GM21528 (cell line): ENCODE results near the gene KYAT1.
A peak's percentile ranks its signal among the peaks of the same experiment; 100 is the strongest.
"Not testable (repeated sequence)": the region's sequence is repeated elsewhere in the genome, so short reads cannot be mapped to it uniquely, and the experiment has no call there.

Experiments used
- ATAC-seq: cut with Tn5 transposase; IDR thresholded peaks from one replicate; pipeline ENCODE4 v1.9.1; 2021; ENCODE audit warnings: mild to moderate bottlenecking, moderate library complexity; ENCODE audit not compliant: unreplicated experiment, low FRiP score

Gene KYAT1

DNA sequence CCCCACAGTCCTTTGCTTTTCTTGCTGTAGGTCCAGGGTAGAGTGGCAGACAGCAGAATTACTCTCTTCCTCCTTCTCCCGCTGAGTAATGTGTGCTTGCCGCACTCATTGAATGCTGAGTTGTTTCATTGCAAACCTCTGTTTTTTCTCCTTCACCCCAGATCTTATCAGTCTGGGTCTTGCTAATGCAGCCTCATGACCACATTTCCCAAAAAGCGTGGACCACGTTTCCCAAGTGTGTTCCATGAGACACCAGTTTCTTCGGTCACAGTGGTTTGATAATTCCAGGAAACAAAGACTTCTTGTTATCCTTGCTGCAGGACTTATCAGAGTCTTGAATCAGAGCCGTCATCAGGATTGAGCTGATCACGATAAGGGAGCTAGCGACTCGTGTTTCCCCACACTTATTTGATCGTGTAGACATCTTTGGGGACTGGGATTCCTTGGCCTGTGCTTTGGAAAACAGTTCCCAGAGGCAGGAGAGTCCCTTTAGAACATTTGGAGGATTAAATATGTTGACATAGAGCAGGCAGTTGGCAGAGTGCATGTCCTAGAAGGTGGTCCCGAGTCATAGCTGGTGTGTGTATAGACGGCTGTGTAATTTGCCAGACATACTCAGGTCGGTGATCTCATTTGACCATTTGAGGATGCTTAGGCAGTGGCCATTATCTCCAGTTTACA is 4.6 kb upstream of the KYAT1 start:
- ATAC-seq, result no peak

DNA sequence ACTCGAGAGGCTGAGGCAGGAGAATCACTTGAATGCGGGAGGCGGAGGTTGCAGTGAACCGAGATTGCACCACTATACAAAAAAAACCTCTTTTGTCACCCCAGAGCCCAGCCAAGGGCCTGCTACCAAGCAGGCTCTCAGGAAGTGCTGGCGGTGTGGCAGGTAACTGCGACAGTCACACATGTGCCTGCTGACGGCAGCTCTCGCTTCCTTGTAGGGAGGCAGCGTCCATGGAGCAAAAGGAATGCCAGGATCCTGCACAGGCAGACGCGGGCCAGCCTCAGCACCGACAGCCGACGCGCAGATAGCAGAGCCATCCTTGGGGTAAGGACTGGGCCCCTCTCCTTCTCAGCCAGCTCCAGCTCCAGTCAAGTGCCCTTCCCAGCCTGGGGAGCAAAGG is 4.0 kb upstream of the KYAT1 start:
- ATAC-seq, result no peak

DNA sequence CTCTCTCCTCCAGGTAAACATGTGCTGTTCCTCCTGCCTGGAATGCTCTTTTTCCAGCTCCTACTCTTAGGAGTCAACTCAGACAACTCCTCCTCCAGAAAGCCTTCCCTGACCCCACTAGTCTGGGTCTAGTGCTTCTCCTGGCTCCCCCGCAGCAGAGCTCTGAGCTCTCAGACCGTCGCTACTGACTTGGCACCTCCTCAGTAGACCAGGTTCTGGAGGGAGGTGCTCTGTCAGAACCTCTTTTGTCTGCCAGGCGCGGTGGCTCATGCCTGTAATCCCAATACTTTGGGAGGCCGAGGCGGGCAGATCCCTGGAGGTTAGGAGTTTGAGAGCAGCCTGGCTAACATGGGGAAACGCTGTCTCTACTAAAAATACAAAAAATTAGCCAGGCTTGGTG is 3.6 kb upstream of the KYAT1 start:
- ATAC-seq, result no peak

DNA sequence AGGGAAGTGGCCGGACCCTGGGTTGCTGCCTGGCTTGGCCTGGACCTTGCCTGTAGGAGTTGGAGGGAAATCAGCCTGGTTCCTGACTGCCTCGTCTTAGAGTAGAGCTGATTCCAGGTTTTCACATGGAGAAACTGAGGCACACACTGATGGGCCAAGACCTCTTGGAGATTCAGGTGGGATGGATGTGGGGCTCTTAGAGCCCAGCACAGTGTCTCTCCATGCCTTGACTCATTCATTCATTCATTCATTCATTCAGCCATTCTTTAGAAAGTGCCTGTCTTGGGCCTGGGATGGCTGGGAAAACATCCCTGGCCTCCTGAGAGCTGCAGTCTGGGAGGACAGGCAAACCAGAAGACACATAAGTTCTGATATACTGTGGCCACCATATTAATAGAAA is 2.4 kb upstream of the KYAT1 start:
- no peak for ATAC-seq

DNA sequence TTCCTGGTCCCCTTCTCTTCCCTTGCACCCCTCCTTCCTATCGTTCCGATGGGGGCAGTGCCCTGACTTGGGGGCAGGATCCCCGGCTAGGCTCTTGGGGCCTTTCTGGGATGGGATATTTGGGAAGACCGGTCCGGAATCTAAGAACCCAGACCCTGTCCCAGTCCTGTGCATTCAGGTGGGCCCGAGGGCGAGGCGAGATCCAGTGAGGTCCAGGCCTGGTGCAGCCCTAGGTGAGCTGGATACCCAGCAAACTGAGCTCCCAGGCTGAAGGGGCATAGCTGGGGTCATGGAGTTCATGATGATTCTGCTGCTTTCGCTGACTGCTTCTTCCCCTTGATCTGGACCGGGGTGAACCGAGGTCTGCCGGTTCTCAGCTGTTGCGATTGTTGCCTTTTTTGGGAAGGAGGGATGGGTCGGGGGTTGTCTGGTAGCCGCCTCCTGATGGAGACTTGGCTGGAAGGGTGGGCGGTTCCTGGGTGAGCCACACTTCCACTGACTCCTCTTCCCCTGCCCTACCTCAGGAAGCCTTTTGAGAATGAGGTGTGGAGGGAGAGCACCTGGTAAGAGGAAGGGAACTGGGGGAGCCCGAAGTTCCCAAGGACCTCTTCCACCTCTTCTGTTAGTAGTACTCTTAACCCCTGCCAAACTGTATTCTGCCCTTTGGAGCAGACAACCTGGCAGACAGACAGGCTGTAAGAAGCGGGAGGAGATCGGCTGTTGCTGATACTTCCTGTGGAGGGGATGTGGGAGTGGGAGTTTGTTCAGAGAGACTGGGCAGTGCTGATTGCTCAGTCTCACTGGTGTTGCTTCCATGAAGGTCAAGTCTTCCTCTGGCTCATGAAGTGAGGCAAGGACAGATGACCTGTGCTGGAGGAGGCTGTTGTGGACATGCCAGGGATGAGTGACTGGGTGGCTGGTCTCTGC is 1.2 kb upstream of the KYAT1 start:
- peak; percentile 3 for ATAC-seq

DNA sequence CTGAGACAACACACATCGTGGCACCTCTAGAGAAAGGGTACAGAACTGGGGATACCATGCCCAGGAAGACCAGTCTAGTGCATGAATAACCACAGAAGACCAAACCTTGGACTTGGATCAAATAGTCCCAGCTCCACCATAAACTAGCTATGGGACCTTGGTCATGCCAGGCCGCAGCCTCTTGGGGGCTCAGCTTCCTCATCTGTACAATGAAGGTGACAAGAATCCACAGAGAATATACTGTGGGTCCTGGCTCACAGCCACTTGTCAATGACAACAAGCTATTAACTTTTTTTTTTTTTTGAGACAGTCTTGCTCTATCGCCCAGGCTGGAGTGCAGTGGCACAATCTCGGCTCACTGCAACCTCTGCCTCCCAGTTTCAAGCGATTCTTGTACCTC is 3.9 kb downstream of the KYAT1 start:
- ATAC-seq, result no peak

DNA sequence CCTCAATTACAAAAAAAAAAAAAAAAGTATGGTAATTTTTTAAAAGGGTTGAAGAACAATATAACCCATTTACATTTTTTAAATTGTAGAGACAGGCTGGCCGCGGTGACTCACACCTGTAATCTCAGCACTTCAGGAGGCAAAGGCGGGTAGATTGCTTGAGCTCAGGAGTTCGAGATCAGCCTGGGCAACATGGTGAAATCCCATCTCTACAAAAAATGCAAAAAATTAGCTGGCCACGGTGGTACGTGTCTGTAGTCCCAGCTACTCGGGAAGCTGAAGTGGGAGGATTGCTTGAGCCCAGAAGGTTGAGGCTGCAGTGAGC is 10.8 kb downstream of the KYAT1 start:
- ATAC-seq, result not testable (repeated sequence)

DNA sequence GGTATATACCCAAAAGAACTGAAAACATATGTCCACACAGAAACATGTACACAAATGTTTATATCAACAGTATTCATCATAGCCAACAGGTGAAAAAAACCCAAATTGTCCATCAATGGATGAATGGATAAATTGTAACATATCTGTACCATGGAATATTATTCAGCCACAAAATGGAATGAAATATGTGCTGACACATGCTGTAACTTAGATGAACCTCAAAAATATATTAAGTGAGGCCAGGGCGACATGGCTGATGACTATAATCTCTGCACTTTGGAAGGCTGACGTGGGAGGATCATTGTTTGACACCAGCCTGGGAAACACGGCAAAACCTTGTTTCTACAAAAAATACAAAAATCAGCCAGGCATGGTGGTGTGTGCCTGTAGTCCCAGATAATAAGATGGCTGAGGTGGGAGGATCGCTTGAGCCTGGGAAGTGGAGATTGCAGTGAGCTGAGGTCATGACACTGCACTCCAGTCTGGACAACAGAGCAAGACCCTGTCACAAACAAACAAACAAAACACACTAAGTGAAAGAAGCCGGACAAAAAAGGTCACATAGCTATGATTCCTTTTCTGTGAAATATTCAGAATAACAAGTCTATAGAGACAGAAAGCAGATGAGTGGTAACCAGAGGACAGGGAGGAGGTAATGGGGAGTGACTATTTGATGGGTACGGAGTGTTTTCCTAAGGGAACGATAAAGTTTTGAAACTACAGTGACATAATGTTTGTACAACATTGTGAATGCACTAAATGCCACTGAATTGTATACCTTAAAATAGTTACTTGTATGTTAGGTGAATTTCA is 11.4 kb downstream of the KYAT1 start:
- ATAC-seq, result no peak

DNA sequence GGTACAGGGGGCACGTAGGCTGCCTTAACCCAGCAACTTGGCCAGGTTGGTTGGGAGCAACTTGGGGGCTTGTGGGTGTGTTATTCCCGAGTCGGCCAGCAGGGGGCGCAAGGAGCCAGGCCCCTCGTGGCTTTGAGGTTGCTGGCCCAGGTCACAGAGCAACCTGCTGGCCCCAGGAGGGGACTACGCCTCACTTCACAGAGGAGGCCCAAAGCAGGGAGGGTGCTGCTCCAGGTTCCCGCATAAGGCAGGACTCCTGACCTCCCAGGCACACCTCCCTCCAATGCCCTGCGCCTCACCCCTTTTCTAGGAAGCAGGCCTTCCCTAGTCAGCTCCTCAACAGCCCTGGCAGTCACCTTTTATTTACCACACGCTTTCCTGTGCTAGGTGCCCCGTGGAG is 18.1 kb downstream of the KYAT1 start:
- ATAC-seq, result no peak

DNA sequence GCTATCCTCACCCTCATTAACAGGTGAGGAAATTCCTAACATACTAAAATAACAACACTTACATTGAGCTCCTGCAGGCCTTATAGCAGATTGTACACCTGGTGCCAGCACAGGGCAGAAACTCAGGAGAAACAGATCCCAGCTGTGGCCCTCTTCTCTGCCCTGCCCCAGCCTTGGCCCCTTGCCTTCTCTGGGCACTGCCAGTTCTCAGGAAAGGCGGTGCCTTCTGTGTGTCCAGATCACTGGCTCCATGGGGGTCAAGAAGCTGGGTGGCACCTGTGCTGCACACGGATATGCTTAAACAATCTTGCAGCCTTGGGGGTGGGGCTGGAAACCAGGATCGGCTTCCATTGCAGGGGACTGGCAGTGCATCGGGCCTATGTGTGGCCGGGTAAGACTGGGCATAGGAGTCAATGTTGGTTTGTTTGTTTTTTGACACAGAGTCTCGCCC is 19.3 kb downstream of the KYAT1 start:
- no peak for ATAC-seq

DNA sequence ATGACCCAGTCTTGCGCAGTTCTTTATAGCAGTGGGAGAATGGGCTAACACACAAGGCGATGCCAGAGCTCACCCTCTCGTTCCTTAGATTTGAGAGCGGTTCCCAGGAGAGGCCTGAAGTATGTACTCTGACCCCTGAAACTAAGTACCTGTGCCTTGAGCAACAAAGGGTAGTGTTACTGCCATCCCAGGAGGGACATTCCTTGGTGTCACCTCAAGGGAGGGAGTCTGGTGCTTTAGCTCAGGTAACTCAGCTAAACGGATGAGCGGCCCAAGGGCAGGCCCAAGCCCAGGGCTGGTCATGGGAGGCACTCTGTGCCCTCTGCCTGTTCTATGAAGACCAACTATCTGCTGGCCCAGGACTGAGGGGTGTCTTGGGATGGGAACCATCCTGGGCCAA is 20.2 kb downstream of the KYAT1 start:
- ATAC-seq, result no peak

DNA sequence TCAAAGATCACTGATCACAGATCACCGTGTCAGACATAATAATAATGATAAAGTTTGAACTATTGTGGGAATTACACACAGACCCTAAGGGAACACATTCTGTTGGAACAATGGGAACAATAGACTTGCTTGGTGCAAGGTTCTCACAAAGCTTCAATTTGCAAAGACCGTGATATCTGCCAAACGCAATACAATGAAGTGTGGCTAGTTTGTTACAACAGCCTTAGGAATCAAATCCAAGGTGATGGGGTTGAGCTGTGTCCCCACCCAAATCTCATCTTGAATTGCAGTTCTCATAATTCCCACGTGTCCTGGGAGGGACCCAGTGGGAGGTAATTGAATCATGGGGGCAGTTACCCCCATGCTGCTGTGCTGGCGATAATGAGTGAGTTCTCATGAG is 20.8 kb downstream of the KYAT1 start:
- ATAC-seq, result no peak

DNA sequence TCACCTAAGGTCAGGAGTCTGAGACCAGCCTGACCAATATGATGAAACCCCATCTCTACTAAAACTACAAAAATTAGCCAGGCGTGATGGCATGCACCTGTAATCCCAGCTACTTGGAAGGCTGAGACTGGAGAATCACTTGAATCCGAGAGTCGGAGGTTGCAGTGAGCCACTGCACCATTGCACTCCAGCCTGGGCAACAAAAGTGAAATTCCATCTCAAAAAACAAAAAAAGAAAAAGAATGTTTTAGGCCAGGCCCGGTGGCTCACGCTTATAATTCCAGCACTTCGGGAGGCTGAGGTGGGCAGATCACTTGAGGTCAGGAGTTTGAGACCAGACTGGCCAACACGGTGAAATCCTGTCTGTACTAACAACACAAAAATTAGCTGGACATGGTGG is 23.3 kb downstream of the KYAT1 start:
- ATAC-seq, result not testable (repeated sequence)

DNA sequence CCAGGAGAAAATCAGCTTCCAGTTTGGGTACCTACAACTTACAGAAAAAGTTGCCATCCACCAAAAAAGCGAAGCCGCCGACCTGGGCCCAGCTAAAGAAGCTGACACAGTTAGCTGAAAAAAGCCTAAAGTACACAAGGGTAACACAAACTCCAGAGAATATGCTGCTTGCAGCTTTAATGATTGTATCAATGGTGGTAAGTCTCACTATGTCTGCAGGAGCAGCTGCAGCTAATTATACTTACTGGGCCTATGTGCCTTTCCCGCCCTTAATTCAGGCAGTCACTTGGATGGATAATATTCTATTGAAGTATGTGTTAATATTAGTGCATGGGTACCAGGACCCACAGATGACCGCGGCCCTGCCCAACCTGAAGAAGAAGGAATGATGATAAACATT is 27.3 kb downstream of the KYAT1 start:
- ATAC-seq, result not testable (repeated sequence)

DNA sequence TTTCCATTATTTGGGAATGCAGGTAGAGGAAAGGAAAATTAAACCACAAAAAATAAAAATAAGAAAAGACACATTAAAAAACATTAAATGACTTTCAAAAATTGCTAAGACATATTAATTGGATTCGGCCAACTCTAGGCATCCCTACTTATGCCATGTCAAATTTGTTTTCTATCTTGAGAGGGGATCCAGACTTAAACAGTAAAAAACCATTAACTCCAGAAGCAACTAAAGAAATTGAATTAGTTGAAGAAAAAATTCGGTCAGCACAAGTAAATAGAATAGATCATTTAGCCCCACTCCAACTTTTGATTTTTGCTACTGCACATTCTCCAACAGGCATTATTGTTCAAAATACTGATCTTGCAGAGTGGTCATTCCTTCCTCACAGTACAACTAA is 29.1 kb downstream of the KYAT1 start:
- ATAC-seq, result not testable (repeated sequence)

DNA sequence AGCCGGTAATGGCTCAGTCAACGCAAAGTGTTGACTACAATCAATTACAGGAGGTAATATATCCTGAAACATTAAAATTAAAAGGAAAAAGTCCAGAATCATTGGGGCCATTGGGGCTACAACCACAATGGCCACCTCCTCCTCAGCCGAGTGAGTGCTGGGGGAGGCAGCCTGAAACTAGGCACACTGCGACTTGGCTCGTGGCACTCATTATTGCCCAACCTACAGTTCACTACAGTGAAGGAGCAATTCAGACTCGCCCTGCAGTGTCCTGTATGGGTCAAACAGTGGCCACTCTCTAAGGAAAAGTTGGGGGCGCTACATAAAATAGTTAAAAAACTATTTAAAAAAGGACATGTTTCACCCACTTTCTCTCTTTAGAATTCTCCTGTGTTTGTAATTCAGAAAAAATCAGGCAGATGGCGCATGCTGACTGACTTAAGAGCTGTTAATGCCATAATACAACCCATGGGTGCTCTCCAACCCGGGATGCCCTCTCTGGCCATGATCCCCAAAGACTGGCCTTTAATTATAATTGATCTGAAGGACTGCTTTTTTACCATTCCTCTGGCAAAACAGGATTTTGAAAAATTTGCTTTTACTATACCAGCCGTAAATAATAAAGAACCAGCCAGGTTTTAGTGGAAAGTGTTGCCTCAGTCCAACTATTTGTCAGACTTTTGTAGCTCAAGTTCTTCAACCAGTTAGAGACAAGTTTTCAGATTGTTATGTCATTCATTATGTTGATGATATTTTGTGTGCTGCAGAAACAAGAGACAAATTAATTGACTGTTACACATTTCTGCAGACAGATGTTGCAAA is 29.8 kb downstream of the KYAT1 start:
- ATAC-seq, result not testable (repeated sequence)

DNA sequence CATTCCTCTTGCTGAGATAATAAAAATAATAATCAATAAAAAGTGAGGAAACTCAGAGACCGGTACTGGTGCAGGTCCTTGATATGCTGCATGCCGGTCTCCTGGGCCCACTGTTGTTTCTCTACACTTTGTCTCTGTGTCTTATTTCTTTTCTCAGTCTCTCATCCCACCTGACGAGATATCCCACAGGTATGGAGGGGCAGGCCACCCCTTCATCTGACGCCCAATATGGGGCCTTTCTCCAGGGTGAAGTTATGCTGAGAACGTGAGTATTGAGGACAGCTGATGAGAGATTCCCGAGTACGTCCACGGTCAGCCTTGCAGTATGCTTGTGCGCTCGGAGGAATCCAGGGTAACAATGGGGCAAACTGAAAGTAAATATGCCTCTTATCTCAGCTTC is 30.7 kb downstream of the KYAT1 start:
- not testable (repeated sequence) for ATAC-seq

DNA sequence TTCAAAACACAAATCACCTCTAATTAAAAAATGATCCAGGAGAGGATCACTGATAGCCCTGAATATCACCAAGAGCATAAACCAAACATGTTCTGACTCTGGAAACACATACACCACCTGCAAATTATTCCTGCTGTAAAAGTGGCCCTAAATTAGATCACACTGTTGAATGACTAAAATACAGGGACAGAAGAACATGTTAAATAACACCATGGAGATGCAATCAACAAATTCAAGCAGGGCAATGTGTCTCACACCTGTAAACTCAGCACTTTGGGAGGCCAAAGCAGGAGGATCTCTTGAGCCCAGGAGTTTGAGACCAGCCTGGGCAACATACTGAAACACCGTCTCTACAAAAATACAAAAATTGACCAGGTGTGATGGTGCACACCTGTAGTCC is 33.9 kb downstream of the KYAT1 start:
- ATAC-seq, result no peak

DNA sequence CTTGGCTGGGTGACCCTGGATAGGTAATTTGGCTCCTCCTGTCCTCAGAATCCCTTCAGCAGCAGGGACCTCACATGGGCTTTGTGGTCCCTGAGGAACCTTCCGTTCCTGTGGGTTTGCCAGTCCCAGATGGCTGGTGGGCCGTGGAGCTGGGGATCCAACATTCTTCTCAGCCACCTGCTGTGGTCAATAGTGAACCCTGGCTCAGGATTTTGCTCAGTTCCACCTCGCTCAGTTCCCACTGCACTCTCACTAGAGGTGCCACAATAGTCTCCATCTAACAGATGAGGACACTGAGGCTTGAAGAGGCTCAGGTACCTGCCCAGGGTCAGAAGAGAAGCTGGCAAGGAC is 35.1 kb downstream of the KYAT1 start:
- ATAC-seq, result no peak

DNA sequence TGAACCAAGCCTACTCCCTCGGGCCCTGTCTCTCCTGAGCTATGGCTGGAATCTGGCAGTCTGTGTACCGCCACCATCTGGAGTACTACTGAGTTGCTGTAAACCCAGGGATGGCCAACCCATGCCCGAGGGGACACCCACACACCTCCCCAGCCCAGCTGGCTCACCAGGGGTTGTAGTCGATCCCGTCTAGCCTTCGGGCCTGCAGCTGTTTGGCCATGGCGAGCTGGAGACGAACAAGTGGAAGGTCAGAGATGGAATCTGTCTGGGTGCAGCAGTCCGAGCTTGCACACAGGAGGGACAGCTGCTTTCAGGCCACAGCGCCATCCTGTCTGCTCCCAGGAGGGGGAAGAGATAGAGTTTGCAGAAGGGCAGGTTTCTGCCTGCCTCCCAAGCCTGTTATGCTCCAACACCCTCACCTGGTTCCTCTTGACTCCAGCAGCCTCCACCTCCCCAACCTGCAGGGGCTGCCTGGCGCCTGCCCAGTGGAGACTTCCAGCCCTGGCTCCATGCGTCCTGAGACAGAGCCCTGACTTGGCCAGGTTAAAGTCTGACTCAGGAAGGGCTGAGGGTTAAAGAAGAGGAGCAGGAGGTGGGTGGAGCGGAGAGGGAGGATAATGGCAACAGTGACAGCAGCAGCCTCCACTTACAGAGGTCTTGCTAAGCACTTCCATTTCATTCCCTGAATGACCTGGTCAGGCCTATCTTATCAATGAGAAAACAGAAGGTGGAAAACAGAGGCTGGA is 36.4 kb downstream of the KYAT1 start:
- ATAC-seq, result no peak
